Heart left ventricle (tissue), 13 donors: ENCODE measurements around the gene DAP.

ENCODE experiments used
- POLR2A ChIP-seq, 2 donors: fragments of 450-650 bp; IDR thresholded peaks; one replicate each; pipeline ENCODE4 v1.6.1; 2017; ENCODE audit warnings: antibody characterized with exemption in 2 of 2, mild to moderate bottlenecking in 2 of 2, moderate library complexity in 2 of 2
- TF ChIP-seq, protein P1 (sequence below), 12 donors: fragments of 200-600 bp; sonication (generic) in 4 of 12; IDR thresholded peaks; one replicate each; pipeline versions ENCODE4 v1.5.0 to v1.8.0; 2018 to 2022; ENCODE audit warnings: antibody characterized with exemption in 12 of 12, mild to moderate bottlenecking in 5 of 12
- donor health status: ischemic (EF 13 %, LVEDD 7.1; RV severe dilation, severe dysfunction).
- donor health status: DM: no; HTN: yes; CAD: no.
- donor health status: DM: no; HTN: no; CAD: no.
- donor health status: ischemic (EF 25% LVEDD 6.9; RV normal size, moderate dysfunction).
- donor health status: ischemic (EF 25% LVEDD 5.7; RV mildly dilated, moderate dysfunction).
- donor health status: ischemic (EF 35%, LVEDD 5.7; RV mildly dilated, moderate dysfunction).
- donor health status: nonischemic (EF 11% LVEDD 7.7; RV severe dilation, severe dysfunction).
- donor health status: DM: yes; HTN: yes; CAD: no.
- donor health status: PGD.
- donor health status: ischemic (EF 29% LVEDD 5.4; RV normal size, mild dysfunction).
- donor health status: nonischemic (EF 23%, LVEDD 6.1; RV moderate dilation, normal function).

DNA sequence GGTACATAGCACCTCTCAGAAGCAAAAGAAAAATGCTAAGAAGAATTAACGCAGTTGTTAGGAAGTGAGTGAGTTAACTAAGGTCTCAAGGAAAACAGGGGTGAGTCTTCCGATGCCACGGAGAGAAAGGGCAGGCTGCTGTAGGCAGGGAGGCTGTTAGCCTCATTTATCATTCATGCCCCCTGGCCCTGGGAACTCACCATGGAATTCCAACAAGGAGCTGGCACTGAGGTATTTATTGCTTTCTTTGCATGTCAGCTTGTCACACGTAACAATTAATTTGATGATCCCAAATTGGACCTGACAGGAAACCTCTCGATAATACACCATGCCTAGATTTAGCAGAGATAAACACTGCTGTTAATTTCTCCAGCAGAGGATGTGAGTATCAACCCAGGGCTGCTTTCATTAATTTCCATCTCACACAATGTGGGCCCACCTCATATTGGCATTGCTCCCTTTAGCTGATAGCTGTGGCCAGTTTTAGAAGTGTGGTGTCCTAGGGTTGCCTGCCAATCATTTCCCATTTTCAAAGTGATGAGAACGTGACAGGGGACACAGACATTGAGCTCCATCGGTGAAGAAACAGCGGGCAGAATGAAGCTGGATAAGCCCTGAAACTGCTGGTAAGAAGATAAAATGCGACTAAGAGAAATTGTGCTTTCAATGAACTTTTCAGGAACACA lies 45.3 kb downstream of the DAP start:
- TF ChIP-seq, protein P1, sequence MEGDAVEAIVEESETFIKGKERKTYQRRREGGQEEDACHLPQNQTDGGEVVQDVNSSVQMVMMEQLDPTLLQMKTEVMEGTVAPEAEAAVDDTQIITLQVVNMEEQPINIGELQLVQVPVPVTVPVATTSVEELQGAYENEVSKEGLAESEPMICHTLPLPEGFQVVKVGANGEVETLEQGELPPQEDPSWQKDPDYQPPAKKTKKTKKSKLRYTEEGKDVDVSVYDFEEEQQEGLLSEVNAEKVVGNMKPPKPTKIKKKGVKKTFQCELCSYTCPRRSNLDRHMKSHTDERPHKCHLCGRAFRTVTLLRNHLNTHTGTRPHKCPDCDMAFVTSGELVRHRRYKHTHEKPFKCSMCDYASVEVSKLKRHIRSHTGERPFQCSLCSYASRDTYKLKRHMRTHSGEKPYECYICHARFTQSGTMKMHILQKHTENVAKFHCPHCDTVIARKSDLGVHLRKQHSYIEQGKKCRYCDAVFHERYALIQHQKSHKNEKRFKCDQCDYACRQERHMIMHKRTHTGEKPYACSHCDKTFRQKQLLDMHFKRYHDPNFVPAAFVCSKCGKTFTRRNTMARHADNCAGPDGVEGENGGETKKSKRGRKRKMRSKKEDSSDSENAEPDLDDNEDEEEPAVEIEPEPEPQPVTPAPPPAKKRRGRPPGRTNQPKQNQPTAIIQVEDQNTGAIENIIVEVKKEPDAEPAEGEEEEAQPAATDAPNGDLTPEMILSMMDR (IDR thresholded peaks at IDR 0.05): no peak
- no peak for TF ChIP-seq POLR2A (IDR thresholded peaks at IDR 0.05)
